Stimulated activated naive CD8-positive, alpha-beta T cell treated with anti-CD3 and anti-CD28 coated beads, Interleukin-15, amount 100 ng/mL, for 72 hours (primary cell): Measurements from ENCODE around the gene EPS15.
"Not testable (repeated sequence)": the region's sequence is repeated elsewhere in the genome, so short reads cannot be mapped to it uniquely, and the experiment has no call there.

Experiments
- ATAC-seq: fragments of 150-1000 bp; cut with Tn5 transposase; 2 replicates; pipeline ENCODE4 v1.10.0; 2021; ENCODE audit warnings: mild to moderate bottlenecking, moderate library complexity
- DNase-seq, 2 donors: peaks; one replicate each; pipeline ENCODE4 v3.0.0; 2021 to 2022
- H3K27ac Mint-ChIP-seq, 2 donors: one replicate each; pipeline ENCODE4 v1.8.0; 2022; ENCODE audit warnings: mild to moderate bottlenecking in 2 of 2, mixed read lengths in 2 of 2, moderate library complexity in 2 of 2
- H3K27me3 Mint-ChIP-seq: one replicate; pipeline ENCODE4 v1.8.0; 2022; ENCODE audit warnings: mixed read lengths
- H3K4me1 Mint-ChIP-seq: one replicate; pipeline ENCODE4 v1.8.0; 2022; ENCODE audit warnings: mild to moderate bottlenecking, mixed read lengths
- H3K4me3 Mint-ChIP-seq, 2 donors: one replicate each; pipeline ENCODE4 v1.8.0; 2022; ENCODE audit warnings: mild to moderate bottlenecking in 2 of 2, mixed read lengths in 2 of 2, moderate library complexity in 1 of 2
- H3K9me3 Mint-ChIP-seq, 2 donors: one replicate each; pipeline ENCODE4 v1.8.0; 2022; ENCODE audit warnings: mixed read lengths in 2 of 2

The EPS15 gene

DNA sequence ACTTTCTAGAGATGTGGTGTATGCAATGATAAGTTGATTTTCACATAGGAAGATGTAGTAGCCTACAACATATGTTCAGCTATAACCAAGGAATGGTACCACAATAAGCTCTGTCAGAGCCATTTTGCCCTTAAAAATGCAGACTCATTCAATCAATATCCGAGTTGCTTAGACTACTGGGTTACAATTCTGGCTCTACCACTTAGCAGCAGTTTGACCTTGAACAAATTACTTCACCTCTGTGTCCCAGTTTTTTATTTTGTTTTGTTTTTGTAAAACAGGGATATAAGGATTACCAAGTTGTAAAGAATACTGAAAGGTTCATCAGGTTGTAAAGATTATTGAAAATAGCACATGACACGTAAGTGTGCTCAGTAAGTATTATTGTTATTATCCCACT is 9.3 kb downstream of the EPS15 start:
- Mint-ChIP-seq H3K9me3 (no peaks in the 10 kb centered on the region), H3K27ac (no peak overlapping the region), H3K4me3 (no peak overlapping the region), H3K27me3 (no peaks in the 10 kb centered on the region), H3K4me1 (peaks cover 72% of the 10 kb centered on the region)
- no peak for ATAC-seq
- no peak for DNase-seq

DNA sequence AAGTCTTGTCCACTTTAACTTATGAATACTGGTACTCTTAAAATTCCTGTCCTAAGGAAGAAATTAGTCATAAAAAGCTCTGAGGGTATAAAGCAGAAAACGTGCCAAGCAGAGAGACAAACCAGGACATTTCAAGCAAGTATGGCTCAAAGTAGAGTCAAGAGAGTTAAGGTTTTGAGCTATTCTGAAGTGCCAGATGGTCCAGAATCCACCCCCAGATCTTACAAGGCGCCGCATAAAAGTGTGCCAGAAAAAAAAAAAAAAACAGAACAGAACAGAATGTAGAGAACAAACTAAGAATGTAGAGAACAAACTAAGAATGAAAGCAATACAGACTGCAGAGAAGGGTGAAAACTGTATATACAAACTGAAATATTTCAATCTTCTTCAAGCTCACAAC is 12.5 kb downstream of the EPS15 start:
- Mint-ChIP-seq H3K9me3 (no peaks in the 10 kb centered on the region), H3K4me1 (peaks cover 56% of the 10 kb centered on the region), H3K4me3 (peak overlapping the region; percentile 32 to 42), H3K27ac (no peak overlapping the region), H3K27me3 (no peaks in the 10 kb centered on the region)
- DNase-seq: no peak
- no peak for ATAC-seq

DNA sequence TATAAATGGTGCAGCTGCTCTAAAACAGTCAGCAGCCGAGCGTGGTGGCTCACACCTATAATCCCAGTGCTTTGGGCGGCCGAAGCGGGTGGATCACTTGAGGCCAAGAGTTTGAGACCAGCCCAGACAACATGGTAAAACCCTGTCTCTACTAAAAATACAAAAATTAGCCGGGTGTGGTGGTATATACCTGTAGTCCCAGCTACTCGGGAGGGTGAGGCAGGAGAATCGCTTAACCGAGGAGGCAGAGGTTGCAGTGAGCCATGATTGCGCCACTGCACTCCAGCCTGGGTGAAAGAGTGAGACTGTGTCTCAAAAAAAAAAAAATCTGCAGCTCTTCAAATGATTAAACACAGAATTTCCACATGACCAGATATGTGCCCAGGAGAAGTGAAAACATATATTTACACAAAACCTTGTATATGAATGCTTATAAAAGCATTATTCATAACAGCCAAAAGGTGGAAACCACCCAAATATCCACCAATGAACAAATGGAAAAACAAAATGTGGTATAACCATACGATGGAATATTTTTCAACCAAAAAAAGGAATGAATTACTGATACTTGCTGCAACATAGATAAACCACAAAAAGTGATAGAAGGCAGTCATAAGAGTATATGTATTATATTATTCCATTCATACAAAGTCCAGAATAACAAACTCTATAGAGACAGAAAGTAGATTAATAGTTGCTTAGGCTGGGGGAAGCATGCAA is 14.1 kb downstream of the EPS15 start:
- H3K9me3 Mint-ChIP-seq: no peaks in the 10 kb centered on the region
- DNase-seq (peak in 1 of 2 donors; percentile 12), ATAC-seq (peak; percentile 85)
- peaks cover 61% of the 10 kb centered on the region for H3K4me1 Mint-ChIP-seq
- no peaks in the 10 kb centered on the region for H3K27me3 Mint-ChIP-seq
- H3K4me3 Mint-ChIP-seq: peak overlapping the region in 1 of 2 donors; percentile 66
- H3K27ac Mint-ChIP-seq: peak overlapping the region; percentile 69 to 88

DNA sequence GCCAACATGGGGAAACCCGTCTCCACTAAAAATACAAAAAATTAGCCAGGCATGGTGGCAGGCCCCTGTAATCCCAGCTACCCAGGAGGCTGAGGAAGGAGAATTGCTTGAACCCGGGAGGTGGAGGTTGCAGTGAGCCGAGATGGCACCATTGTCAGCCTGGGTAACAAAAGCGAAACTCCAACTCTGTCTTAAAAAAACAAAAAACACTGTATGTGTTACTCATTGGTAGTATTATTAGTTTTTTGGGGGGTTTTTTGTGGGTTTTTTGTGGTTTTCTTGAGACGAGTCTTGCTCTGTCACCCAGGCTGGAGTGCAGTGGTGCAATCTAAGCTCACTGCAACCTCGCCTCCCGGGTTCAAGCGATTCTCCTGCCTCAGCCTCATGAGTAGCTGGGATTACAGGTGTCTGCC is 17.8 kb downstream of the EPS15 start:
- not testable (repeated sequence) for H3K9me3 Mint-ChIP-seq, H3K27me3 Mint-ChIP-seq
- Mint-ChIP-seq H3K4me3 (peak overlapping the region; percentile 44 to 54), H3K27ac (peak overlapping the region in 1 of 2 donors; percentile 57), H3K4me1 (peaks cover 65% of the 10 kb centered on the region)
- ATAC-seq (peak; percentile 80), DNase-seq (peak in 1 of 2 donors; percentile 22)

DNA sequence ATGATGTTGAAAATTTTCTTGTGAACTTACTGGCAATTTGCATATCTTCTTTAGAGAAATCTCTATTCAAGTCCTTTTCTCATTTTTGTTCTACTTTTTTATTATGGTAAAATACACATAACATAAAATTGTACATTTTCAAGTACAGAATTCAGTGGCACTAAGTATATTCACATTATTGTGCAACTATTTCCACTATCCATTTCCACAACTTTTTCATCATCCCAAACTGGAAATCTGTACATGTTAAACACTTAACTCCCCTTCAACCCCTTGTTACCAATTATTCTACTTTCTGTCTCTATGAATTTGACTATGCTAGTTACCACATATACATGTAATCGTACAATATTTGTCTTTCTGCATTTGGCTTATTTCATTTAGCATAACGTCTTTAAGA is 19.4 kb downstream of the EPS15 start:
- no peaks in the 10 kb centered on the region for H3K9me3 Mint-ChIP-seq
- no peak overlapping the region for H3K4me3 Mint-ChIP-seq
- H3K27ac Mint-ChIP-seq: peak overlapping the region in 1 of 2 donors; percentile 69
- ATAC-seq (no peak), DNase-seq (no peak)
- no peaks in the 10 kb centered on the region for H3K27me3 Mint-ChIP-seq
- H3K4me1 Mint-ChIP-seq: peaks cover 57% of the 10 kb centered on the region

DNA sequence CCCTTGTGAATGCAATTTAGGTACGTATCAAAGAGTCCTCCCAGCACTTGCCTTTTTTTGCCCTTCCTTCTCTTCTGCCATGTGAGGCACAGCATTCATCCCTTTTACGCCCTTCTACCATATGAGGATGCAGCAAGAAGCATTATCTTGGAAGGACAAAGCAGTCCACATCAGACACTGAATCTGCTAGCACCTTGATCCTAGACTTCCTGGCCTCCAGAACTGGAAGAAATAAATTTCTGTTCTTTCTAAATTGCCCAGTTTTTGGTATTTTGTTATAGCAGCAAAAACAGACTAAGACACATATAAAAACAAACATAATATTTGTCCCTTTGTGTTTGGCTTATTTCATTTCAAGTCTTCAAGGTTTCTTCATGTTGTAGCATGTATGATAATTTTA is 20.1 kb downstream of the EPS15 start:
- peaks cover 5% of the 10 kb centered on the region in 2 donors for H3K9me3 Mint-ChIP-seq
- no peak overlapping the region for H3K4me3 Mint-ChIP-seq
- no peak overlapping the region for H3K27ac Mint-ChIP-seq
- ATAC-seq: no peak
- no peaks in the 10 kb centered on the region for H3K27me3 Mint-ChIP-seq
- H3K4me1 Mint-ChIP-seq: peaks cover 60% of the 10 kb centered on the region
- DNase-seq: no peak

DNA sequence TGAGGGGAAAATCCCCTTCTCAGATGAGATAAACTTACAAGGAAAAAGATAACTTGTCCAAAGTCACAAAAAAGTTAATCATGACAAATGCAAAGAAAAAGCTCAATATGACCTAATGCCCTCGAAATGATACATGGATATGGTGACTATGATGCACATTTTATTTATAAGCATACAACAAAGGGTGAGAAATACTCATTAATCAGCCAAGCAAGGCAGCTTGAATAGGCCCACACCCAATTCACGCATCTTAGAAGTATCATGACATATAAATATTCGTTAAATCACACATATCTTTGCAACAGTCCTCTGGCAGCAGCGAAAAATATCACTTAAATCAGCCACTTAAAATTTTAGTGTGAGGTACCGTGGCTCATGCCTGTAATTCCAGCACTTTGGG is 21.7 kb downstream of the EPS15 start:
- peaks cover 5 to 7% of the 10 kb centered on the region in 2 donors for H3K9me3 Mint-ChIP-seq
- DNase-seq (no peak), ATAC-seq (no peak)
- peaks cover 63% of the 10 kb centered on the region for H3K4me1 Mint-ChIP-seq
- H3K4me3 Mint-ChIP-seq: no peak overlapping the region
- no peaks in the 10 kb centered on the region for H3K27me3 Mint-ChIP-seq
- no peak overlapping the region for H3K27ac Mint-ChIP-seq

DNA sequence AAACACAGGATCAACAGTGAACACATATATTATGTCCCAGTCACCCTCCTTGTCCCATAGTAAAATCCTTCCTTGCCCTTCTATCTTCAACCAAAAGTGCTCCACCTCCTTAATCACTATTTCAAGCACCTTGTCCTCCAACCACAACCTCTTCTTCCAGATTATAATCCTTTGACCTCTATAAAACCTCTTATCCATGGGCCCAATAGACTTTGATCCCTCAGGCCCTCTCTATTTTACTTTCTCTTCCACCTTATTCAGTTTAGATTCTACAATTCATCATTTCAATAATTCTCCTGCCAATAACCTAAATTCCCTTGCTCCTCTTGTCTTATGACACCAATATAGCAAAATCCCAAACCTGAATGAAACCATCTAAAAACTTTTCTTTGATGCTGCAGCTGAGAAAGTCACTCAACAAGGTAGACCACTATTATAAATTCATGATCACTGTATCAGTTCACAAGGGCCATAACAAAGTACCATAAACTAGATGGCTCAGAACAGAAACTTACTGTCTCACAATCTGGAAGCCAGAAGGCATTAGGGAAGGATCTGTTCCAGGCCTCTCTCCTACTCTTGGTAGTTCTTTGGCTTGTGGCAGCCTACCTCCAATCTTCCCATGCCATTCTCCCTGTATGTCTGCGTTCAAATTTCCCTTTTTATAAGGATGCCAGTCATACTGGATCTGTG is 24.8 kb downstream of the EPS15 start:
- DNase-seq (no peak), ATAC-seq (no peak)
- Mint-ChIP-seq H3K27ac (peak overlapping the region in 1 of 2 donors; percentile 38), H3K4me1 (peaks cover 53% of the 10 kb centered on the region), H3K27me3 (no peaks in the 10 kb centered on the region), H3K9me3 (peaks cover 5 to 7% of the 10 kb centered on the region in 2 donors), H3K4me3 (no peak overlapping the region)

DNA sequence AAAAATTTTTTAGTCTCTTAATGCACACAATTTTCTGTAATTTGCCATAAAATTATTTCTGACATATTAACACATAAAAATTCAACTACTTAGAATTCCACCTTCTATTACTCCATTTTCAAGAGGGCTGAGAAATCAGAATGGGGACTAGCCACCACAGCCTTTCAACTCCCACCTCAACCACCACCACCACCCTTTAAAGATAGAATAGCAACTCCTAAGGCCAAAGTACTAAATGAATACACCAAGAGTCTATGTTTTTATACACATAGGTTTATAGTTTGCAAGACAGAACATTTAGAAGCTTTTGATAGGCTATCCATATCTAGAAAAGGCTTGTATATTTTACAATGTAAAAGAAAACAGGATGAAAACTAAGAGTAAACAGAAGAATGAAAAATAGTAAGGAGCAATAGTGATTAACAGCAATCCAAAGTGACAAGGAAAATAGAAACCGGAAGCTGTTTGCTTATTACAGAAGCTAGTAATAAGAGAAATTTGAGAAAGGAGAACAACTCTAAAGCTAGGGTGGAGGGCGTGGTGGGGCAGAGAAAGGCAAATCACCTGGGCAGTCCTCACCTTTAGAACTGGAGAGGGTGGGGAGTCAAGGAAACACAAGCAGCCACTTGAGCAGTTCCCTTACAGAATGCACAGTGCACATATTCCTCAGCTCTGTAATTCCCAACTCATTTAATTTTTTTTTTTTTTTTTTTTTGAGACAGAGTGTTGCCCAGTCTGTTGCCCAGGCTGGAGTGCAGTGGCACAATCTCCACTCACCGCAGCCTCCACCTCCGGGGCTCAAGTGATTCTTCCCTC is 27.7 kb downstream of the EPS15 start:
- Mint-ChIP-seq H3K27ac (peak overlapping the region in 1 of 2 donors; percentile 89), H3K4me1 (peaks cover 39% of the 10 kb centered on the region), H3K27me3 (no peaks in the 10 kb centered on the region), H3K4me3 (peak overlapping the region in 1 of 2 donors; percentile 40), H3K9me3 (peaks cover 5 to 7% of the 10 kb centered on the region in 2 donors)
- DNase-seq (no peak), ATAC-seq (peak; percentile 60)

DNA sequence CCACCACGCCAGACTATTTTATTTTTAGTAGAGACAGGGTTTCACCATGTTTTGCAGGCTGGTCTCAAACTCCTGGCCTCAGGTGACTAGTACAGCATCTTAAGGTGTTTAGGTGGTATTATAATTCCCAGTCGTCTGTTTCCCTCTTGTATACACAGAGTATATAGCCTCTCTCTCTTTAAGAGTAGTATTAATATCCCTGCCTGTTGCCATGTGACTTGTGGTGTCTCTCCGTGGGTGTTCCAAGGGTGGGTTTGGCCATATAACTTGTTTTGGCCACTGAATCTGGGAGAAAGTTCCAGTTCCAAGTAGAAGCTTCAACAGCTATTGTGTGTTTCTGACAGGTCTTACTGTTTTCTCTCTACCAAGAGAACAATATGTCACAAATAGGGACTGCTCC is 29.6 kb downstream of the EPS15 start:
- H3K4me1 Mint-ChIP-seq: peaks cover 34% of the 10 kb centered on the region
- peaks cover 5 to 7% of the 10 kb centered on the region in 2 donors for H3K9me3 Mint-ChIP-seq

DNA sequence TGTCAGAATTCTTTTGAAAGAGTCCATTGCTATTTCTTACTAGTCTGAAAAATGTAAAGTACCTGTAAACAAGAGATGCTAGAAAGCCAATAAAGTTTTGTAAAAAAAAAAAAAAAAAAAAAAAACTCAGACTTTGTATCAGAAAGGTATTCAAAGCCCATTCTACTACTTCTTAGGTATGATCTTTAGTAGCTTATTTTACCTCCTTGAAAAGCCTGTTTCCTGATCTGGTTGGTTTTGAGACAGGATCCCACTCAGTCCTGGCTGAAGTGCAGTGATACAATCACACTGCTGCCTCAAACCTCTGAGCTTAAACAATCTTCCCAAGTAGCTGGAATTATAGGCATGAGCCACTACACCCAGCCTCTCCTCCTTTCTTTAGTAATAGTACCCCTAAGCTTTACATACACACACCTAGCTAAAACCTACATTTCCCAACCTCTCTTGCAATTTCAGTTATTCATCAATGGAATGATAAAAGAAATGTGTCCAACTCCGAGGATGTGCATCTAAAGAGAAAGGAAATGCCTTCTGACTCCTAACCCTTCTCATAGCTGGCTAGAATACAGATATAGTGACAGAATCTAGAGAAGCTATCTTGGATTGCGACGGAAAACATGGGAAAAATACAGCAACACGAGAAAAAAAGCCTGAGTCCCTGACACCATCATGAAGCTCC is 30.6 kb downstream of the EPS15 start:
- ATAC-seq (no peak), DNase-seq (no peak)
- Mint-ChIP-seq H3K27me3 (no peaks in the 10 kb centered on the region), H3K4me1 (peaks cover 25% of the 10 kb centered on the region), H3K4me3 (no peak overlapping the region), H3K27ac (no peak overlapping the region), H3K9me3 (no peaks in the 10 kb centered on the region)

More for the DNA sequence above, 29.6 kb downstream of the EPS15 start:
- no peak for DNase-seq
- no peaks in the 10 kb centered on the region for H3K27me3 Mint-ChIP-seq
- no peak for ATAC-seq
- H3K4me3 Mint-ChIP-seq: no peak overlapping the region
- H3K27ac Mint-ChIP-seq: no peak overlapping the region

DNA sequence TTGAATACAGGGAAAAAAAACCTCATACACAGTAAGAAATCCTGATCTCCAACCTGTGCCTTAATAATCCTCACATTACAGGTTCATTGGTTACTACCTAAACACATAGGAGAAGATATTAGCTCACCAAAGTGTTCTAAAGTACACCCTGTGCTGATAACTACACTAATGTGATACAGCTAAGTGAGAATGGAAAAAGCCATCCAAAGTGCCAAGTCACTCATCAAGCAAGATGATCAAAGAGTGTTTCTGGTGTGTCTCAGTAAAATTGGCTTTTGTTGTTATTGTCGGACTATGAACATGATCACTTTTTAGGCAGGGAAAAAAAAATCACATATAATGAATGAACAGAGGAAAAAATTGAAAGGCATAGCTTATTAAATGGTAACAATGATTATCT is 31.4 kb downstream of the EPS15 start:
- Mint-ChIP-seq H3K27ac (no peak overlapping the region), H3K4me3 (no peak overlapping the region), H3K9me3 (no peaks in the 10 kb centered on the region), H3K4me1 (peaks cover 25% of the 10 kb centered on the region), H3K27me3 (no peaks in the 10 kb centered on the region)
- ATAC-seq (no peak), DNase-seq (no peak)

DNA sequence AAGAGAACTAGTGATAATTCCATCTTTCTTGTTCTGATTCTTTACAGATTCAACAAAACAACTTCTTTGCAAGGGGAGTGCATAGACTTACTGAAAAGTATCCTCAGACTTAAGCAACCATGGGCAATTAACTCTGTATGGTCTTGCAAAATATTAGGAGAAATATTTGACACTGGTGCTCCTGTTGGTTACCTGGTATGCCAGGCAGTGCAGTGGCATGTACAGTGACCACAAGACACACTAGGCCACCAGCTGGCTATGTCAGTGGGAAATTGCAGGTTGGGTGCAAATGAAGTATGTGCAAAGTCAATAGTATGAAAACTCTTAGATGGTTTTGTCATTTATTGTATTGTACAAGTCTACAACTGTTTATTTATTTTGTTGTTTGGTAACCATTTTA is 34.5 kb downstream of the EPS15 start:
- H3K27ac Mint-ChIP-seq: no peak overlapping the region
- H3K27me3 Mint-ChIP-seq: no peaks in the 10 kb centered on the region
- H3K4me3 Mint-ChIP-seq: no peak overlapping the region
- peaks cover 0 to 3% of the 10 kb centered on the region in 2 donors for H3K9me3 Mint-ChIP-seq
- H3K4me1 Mint-ChIP-seq: peaks cover 16% of the 10 kb centered on the region
- no peak for ATAC-seq
- no peak for DNase-seq

DNA sequence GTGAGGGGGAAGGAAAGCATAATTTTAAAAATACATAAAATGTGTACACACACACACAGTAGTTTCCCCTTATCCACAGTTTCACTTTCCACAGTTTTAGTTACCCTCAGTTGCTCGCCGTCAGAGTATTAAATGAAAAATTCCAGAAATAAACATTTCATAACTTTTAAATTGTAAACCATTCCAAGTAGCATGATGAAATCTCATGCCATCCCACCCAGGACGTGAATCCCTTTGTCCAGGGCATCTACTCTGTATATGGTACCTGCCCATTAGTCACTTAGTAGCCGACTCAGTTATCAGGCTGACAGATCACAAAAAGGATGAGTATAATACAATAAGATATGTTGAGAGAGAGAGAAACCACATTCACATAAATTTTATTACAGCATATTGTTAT is 36.2 kb downstream of the EPS15 start:
- Mint-ChIP-seq H3K27ac (no peak overlapping the region), H3K4me3 (no peak overlapping the region), H3K27me3 (no peaks in the 10 kb centered on the region), H3K4me1 (peaks cover 10% of the 10 kb centered on the region), H3K9me3 (peaks cover 0 to 9% of the 10 kb centered on the region in 2 donors)
- ATAC-seq (no peak), DNase-seq (no peak)

DNA sequence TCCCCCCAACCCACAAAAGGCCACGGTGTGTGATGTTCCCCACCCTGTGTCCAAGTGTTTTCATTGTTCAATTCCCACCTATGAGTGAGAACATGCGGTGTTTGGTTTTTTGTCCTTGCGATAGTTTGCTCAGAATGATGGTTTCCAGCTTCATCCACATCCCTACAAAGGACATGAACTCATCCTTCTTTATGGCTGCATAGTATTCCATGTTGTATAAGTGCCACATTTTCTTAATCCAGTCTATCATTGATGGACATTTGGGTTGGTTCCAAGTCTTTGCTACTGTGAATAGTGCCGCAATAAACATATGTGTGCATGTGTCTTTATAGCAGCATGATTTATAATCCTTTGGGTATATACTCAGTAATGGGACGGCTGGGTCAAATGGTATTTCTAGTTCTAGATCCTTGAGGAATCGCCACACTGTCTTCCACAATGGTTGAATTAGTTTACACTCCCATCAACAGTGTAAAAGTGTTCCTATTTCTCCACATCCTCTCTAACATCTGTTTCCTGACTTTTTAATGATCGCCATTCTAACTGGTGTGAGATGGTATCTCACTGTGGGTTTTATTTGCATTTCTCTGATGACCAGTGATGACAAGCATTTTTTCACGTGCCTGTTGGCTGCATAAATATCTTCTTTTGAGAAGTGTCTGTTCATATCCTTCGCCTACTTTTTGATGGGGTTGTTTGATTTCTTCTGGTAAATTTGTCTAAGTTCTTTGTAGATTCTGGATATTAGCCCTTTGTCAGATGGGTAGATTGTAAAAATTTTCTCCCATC is 44.0 kb downstream of the EPS15 start:
- not testable (repeated sequence) for H3K4me3 Mint-ChIP-seq, ATAC-seq, H3K27me3 Mint-ChIP-seq, H3K27ac Mint-ChIP-seq, H3K4me1 Mint-ChIP-seq, DNase-seq
- H3K9me3 Mint-ChIP-seq: peaks cover 10 to 25% of the 10 kb centered on the region in 2 donors
